HEK293 (cell line): ENCODE measurements around the gene TCF20.

Experiments used
- HOXA7 ChIP-seq: sonication (generic); formaldehyde crosslinking; IDR thresholded peaks from 2 replicates; pipeline ENCODE4 v1.8.1; 2022; ENCODE audit warnings: missing genetic modification reagents, borderline replicate concordance
- MYNN ChIP-seq: fragments of 450-650 bp; formaldehyde crosslinking; IDR thresholded peaks from 2 replicates; pipeline ENCODE4 v1.5.1; 2016; ENCODE audit warnings: missing biosample characterization, missing genetic modification characterization, borderline replicate concordance
- TCF7L2 ChIP-seq: IDR thresholded peaks from 2 replicates; pipeline ENCODE4 v1.6.1; 2011; ENCODE audit warnings: low read depth, mild to moderate bottlenecking, inconsistent platforms, low read length, moderate library complexity, borderline replicate concordance
- ZBTB10 ChIP-seq: fragments of 450-650 bp; formaldehyde crosslinking; IDR thresholded peaks from 2 replicates; pipeline ENCODE4 v1.5.1; 2016; ENCODE audit warnings: missing biosample characterization, missing genetic modification characterization
- ZNF239 ChIP-seq: fragments of 450-650 bp; formaldehyde crosslinking; IDR thresholded peaks from 2 replicates; pipeline ENCODE4 v1.5.1; 2016; ENCODE audit warnings: missing biosample characterization, missing genetic modification characterization
- ZNF747 ChIP-seq: fragments of 450-650 bp; formaldehyde crosslinking; IDR thresholded peaks from 2 replicates; pipeline ENCODE4 v1.5.1; 2016; ENCODE audit warnings: missing biosample characterization, missing genetic modification characterization
- ZNF768 ChIP-seq: fragments of 450-650 bp; formaldehyde crosslinking; IDR thresholded peaks from 2 replicates; pipeline ENCODE4 v1.5.1; 2018; ENCODE audit warnings: missing biosample characterization, mild to moderate bottlenecking, missing genetic modification characterization

- TF ChIP-seq TCF7L2 (no peak), HOXA7 (no peak), MYNN (tag by site-specific recombination) (no peak), ZNF239 (tag by site-specific recombination) (no peak), ZNF747 (tag by site-specific recombination) (no peak), ZBTB10 (no peak), ZNF768 (tag by site-specific recombination) (no peak)
These were observed 9.1 kb upstream of the TCF20 start for GRCh38 chr22:42279425-42280020.
